Keratinocyte (primary cell): ENCODE data around the gene ZNF804A.

Source experiments
- EZH2 ChIP-seq: IDR thresholded peaks from one replicate; pipeline ENCODE4 v1.6.1; 2012; ENCODE audit warnings: inconsistent platforms, mild to moderate bottlenecking, low read length, moderate library complexity
- TF ChIP-seq, protein P1 (sequence below), 3 experiments: IDR thresholded peaks in 1 of 3; conservative IDR thresholded peaks in 1 of 3; optimal IDR thresholded peaks in 1 of 3; 2 replicates in 2 of 3; 3 replicates in 1 of 3; pipeline versions ENCODE3 to v1.5.1; 2011; ENCODE audit warnings: low read length in 3 of 3, mild to moderate bottlenecking in 3 of 3, moderate library complexity in 2 of 3, control low read depth in 1 of 3, inconsistent platforms in 1 of 3; ENCODE audit not compliant: insufficient read depth in 2 of 3; ENCODE audit errors: extremely low read depth in 1 of 3

- TF ChIP-seq EZH2 = no peak
- TF ChIP-seq, protein P1, sequence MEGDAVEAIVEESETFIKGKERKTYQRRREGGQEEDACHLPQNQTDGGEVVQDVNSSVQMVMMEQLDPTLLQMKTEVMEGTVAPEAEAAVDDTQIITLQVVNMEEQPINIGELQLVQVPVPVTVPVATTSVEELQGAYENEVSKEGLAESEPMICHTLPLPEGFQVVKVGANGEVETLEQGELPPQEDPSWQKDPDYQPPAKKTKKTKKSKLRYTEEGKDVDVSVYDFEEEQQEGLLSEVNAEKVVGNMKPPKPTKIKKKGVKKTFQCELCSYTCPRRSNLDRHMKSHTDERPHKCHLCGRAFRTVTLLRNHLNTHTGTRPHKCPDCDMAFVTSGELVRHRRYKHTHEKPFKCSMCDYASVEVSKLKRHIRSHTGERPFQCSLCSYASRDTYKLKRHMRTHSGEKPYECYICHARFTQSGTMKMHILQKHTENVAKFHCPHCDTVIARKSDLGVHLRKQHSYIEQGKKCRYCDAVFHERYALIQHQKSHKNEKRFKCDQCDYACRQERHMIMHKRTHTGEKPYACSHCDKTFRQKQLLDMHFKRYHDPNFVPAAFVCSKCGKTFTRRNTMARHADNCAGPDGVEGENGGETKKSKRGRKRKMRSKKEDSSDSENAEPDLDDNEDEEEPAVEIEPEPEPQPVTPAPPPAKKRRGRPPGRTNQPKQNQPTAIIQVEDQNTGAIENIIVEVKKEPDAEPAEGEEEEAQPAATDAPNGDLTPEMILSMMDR (optimal IDR thresholded peaks at IDR 0.05 in 1 of 3, IDR thresholded peaks at IDR 0.05 in 1 of 3, conservative IDR thresholded peaks at IDR 0.05 in 1 of 3; ENCODE audit: extremely low read depth in 1 of 3, insufficient read depth in 2 of 3, low read length in 3 of 3) = no peak
Measured at GRCh38 chr2:184558713-184559464, 39.4 kb upstream of the ZNF804A start.
